Muscle layer of duodenum (tissue), 2 donors: ENCODE results near the gene FRYL.
"Not testable (repeated sequence)": the region's sequence is repeated elsewhere in the genome, so short reads cannot be mapped to it uniquely, and the experiment has no call there.

ENCODE experiments used
- H3K27ac ChIP-seq: one replicate; pipeline ENCODE4 v1.7.0; 2013; ENCODE audit warnings: mild to moderate bottlenecking, low read length
- H3K27me3 ChIP-seq: one replicate; pipeline ENCODE4 v1.7.0; 2013; ENCODE audit warnings: low read depth, mild to moderate bottlenecking, control low read depth, low read length
- H3K36me3 ChIP-seq, 2 donors: one replicate each; pipeline ENCODE4 v1.7.0; 2013; ENCODE audit warnings: low read length in 2 of 2, control low read depth in 1 of 2, mild to moderate bottlenecking in 1 of 2; ENCODE audit not compliant: insufficient read depth in 2 of 2, control insufficient read depth in 1 of 2
- H3K4me1 ChIP-seq, 2 donors: one replicate each; pipeline ENCODE4 v1.7.0; 2013; ENCODE audit warnings: low read length in 2 of 2, mild to moderate bottlenecking in 2 of 2, control low read depth in 1 of 2, moderate library complexity in 1 of 2; ENCODE audit not compliant: insufficient read depth in 2 of 2, control insufficient read depth in 1 of 2
- H3K4me3 ChIP-seq, 2 donors: one replicate each; pipeline ENCODE4 v1.7.0; 2013; ENCODE audit warnings: low read length in 2 of 2, low read depth in 1 of 2, mild to moderate bottlenecking in 1 of 2
- H3K9me3 ChIP-seq, 2 donors: one replicate each; pipeline ENCODE4 v1.7.0; 2013; ENCODE audit warnings: low read length in 2 of 2, control low read depth in 1 of 2, mild to moderate bottlenecking in 1 of 2; ENCODE audit not compliant: control insufficient read depth in 1 of 2
- donor health status: healthy.

The FRYL gene

GRCh38 chr4:48709901-48710300 lies 70.2 kb downstream of the FRYL start:
- Histone ChIP-seq H3K4me1 (no peaks in the 10 kb centered on the region), H3K9me3 (no peaks in the 10 kb centered on the region), H3K27ac (no peak overlapping the region), H3K4me3 (no peak overlapping the region), H3K27me3 (no peaks in the 10 kb centered on the region), H3K36me3 (peaks cover 5% of the 10 kb centered on the region in 2 donors)

DNA sequence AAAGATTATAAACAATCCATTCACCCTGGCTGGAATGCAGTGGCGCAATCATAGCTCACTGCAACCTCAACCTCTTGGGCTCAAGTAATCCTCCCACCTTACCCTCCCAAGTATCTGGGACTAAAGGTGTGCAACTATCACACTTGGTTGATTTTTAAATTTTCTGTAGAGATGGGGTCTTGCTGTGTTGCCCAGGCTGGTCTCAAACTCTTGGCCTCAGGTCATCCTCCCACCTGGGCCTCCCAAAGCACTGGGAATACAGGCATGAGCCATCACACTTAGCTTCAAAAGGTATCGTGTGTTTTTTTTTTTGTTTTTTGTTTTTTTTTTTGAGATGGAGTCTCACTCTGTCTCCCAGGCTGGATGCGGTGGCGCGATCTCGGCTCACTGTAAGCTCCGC lies 71.5 kb downstream of the FRYL start:
- Histone ChIP-seq H3K27me3 (no peaks in the 10 kb centered on the region), H3K4me1 (no peaks in the 10 kb centered on the region), H3K27ac (no peak overlapping the region), H3K36me3 (peaks cover 5% of the 10 kb centered on the region in 2 donors), H3K4me3 (no peak overlapping the region), H3K9me3 (no peaks in the 10 kb centered on the region)

GRCh38 chr4:48706736-48707135 lies 73.3 kb downstream of the FRYL start:
- Histone ChIP-seq H3K27me3 (no peaks in the 10 kb centered on the region), H3K27ac (no peak overlapping the region)

DNA sequence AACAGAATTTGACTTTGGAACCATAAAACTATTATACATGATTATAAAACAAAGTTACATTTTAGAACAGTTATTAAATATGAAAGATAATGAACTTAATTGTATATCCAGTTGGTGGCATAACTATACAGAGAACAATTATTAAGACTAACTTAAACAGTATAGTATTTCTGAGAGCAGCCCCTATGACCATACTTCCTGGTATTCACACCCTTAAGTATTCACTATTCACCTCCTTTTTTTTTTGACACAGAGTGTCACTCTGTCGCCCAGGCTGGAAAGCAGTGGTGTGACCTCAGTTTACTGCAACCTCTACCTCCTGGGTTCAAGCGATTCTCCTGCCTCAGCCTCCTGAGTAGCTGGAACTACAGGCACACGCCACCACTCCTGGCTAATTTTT lies 74.5 kb downstream of the FRYL start:
- Histone ChIP-seq H3K27me3 (no peaks in the 10 kb centered on the region), H3K4me1 (no peaks in the 10 kb centered on the region), H3K27ac (no peak overlapping the region), H3K36me3 (peaks cover 5% of the 10 kb centered on the region in 2 donors), H3K4me3 (no peak overlapping the region), H3K9me3 (no peaks in the 10 kb centered on the region)

More at GRCh38 chr4:48706736-48707135, 73.3 kb downstream of the FRYL start:
- Histone ChIP-seq H3K36me3 (peaks cover 5% of the 10 kb centered on the region in 2 donors), H3K4me1 (no peaks in the 10 kb centered on the region), H3K4me3 (no peak overlapping the region), H3K9me3 (no peaks in the 10 kb centered on the region)

DNA sequence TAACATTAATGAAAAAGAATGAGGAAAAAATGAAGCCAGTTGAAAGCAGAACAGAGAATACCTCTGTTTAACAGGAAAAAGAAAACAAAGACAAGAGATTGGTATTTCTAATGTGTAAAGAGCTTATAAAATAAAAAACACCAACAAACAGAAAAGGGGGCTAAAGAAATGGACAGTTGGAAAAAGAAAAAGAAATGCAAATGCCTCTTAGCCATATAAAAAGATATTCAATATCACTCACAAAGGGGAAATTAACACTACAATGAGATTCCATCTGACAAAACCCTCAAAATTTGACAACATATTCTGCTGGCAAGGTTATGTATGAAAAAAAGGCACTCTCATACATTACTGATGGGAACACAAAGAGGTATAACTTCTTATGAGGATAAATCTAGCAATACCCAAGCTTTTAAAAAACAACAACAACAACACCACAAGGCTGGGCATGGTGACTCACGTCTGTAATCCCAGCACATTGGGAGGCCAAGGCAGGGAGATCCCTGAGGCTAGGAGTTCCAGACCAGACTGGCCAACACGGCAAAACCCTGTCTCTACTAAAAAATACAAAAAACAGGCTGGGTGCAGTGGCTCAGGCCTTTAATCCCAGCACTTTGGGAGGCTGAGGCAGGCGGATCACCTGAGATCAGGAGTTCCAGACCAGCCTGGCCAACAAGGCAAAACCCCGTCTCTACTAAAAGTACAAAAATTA lies 75.8 kb downstream of the FRYL start:
- Histone ChIP-seq H3K9me3 (no peaks in the 10 kb centered on the region), H3K4me1 (no peaks in the 10 kb centered on the region), H3K36me3 (peaks cover 0 to 13% of the 10 kb centered on the region in 2 donors), H3K27ac (no peak overlapping the region), H3K27me3 (no peaks in the 10 kb centered on the region), H3K4me3 (no peak overlapping the region)

DNA sequence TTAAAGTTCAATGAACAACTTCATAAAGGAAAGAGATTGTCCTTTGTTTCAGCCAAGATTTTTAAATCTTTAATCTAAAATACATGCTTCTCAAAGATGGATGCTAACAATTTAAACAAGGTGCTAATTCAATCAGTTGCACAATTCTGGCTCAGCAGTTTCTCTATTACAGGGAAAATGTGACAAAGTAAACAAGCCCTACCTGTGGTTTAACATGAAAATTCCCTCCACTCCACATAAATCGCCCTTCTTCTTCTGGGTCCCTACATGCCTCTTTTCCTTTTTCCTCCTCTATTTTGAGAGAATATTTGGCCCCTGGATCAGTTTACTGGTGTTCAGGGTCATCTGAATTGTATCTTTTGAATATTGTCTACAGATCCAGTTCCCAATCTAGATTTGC lies 80.6 kb downstream of the FRYL start:
- H3K9me3 ChIP-seq, result no peaks in the 10 kb centered on the region
- H3K4me3 ChIP-seq, result no peak overlapping the region
- H3K36me3 ChIP-seq, result peaks cover 0 to 14% of the 10 kb centered on the region in 2 donors
- H3K4me1 ChIP-seq, result peaks cover 0 to 5% of the 10 kb centered on the region in 2 donors
- no peaks in the 10 kb centered on the region for H3K27me3 ChIP-seq
- H3K27ac ChIP-seq, result no peak overlapping the region

GRCh38 chr4:48698029-48698971 lies 81.8 kb downstream of the FRYL start:
- H3K27me3 ChIP-seq, result no peaks in the 10 kb centered on the region

DNA sequence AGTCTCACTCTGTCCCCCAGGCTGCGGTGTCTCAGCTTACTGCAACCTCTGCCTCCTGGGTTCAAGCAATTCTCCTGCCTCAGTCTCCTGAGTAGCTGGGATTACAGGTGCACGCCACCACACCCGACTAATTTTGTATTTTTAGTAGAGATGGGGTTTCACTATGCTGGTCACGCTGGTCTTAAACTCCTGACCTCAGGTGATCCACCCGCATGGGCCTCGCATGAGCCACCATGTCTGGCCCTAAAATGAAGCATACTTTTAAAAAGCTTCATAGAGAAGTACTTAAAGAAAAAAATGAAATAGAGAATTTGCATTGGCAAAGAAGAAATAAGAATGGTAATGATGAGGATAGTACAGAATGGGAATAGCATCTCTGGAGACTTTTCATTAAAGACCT lies 82.6 kb downstream of the FRYL start:
- not testable (repeated sequence) for H3K27ac ChIP-seq

More at GRCh38 chr4:48698029-48698971, 81.8 kb downstream of the FRYL start:
- H3K36me3 ChIP-seq, result peaks cover 0 to 14% of the 10 kb centered on the region in 2 donors
- H3K9me3 ChIP-seq, result no peaks in the 10 kb centered on the region
- no peak overlapping the region for H3K27ac ChIP-seq
- no peak overlapping the region for H3K4me3 ChIP-seq
- H3K4me1 ChIP-seq, result peaks cover 0 to 7% of the 10 kb centered on the region in 2 donors

DNA sequence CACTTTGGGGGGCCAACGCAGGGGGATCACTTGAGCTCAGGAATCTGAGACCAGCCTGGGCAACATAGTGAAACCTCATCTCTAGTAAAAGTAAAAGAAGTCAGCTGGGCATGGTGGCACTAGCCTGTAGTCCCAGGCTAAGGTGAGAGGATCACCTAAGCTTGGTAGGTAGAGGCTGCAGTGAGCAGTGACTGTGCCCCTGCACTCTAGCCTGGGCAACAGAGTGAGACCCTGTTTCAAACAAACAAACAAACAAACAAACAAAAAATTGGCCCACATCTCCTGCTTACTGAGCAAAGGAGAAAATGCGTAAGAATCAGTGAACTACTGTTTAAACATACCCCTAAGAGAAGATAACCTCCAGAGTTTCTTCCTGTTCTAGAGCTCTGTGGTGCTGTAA lies 85.3 kb downstream of the FRYL start:
- no peak overlapping the region for H3K27ac ChIP-seq

More for the DNA sequence above, 82.6 kb downstream of the FRYL start:
- Histone ChIP-seq H3K36me3 (peaks cover 0 to 14% of the 10 kb centered on the region in 2 donors), H3K4me1 (peaks cover 0 to 12% of the 10 kb centered on the region in 2 donors)
- H3K4me3 ChIP-seq, H3K9me3 ChIP-seq, H3K27me3 ChIP-seq: not testable (repeated sequence)

DNA sequence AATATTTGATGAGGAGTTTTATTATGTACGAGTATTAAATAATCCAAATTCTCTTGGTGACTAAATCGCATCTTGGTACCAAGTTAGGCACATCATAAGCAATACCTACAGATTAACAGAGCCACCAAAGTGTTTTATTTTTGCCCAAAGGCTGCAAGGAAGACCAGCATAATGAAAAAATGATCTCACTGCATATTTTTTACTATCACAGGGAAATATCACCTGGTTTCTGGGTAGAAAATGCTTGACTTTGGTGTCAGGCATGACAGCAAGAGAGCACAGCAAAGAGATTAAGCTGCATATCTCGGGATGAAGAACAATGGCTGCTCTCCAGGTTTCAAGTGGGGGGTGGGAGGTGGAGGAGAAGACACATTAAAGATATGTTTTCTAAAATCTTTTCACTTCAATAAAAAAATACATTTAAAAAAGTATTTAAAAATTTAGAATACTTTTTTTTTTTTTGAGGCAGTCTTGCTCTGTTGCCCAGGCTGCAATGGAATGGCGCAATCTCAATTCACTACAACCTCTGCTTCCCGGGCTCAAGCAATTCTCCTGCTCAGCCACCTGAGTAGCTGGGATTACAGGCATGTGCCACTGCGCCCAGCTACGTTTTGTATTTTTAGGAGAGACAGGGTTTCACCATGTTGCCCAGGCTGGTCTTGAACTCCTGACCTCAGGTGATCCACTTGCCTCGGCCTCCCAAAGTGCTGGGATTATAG lies 86.1 kb downstream of the FRYL start:
- H3K4me1 ChIP-seq, result peaks cover 0 to 18% of the 10 kb centered on the region in 2 donors
- H3K27ac ChIP-seq, result no peak overlapping the region
- H3K27me3 ChIP-seq, result no peaks in the 10 kb centered on the region
- H3K9me3 ChIP-seq, result no peaks in the 10 kb centered on the region
- H3K4me3 ChIP-seq, result no peak overlapping the region
- peaks cover 0 to 4% of the 10 kb centered on the region in 2 donors for H3K36me3 ChIP-seq

More for the DNA sequence above, 85.3 kb downstream of the FRYL start:
- Histone ChIP-seq H3K27me3 (no peaks in the 10 kb centered on the region), H3K4me3 (no peak overlapping the region), H3K36me3 (peaks cover 0 to 11% of the 10 kb centered on the region in 2 donors), H3K4me1 (peaks cover 0 to 18% of the 10 kb centered on the region in 2 donors), H3K9me3 (no peaks in the 10 kb centered on the region)

- Histone ChIP-seq H3K9me3 (no peaks in the 10 kb centered on the region), H3K27ac (no peak overlapping the region), H3K27me3 (no peaks in the 10 kb centered on the region), H3K4me3 (no peak overlapping the region), H3K36me3 (no peaks in the 10 kb centered on the region), H3K4me1 (peaks cover 0 to 12% of the 10 kb centered on the region in 2 donors)
Observed at GRCh38 chr4:48692897-48693296, 87.2 kb downstream of the FRYL start.
